NCI-H748 treated with DMSO at 0.1 percent for 48 hours (cell line): ENCODE results near the gene SPHK1.

ENCODE experiments used
- DNase-seq: peaks from one replicate; lab custom pipeline; 2025; lab: John Stamatoyannopoulos, UW

SPHK1 gene

GRCh38 chr17:76384987-76385891 is 830 bp downstream of the SPHK1 start:
- DNase-seq: no peak

GRCh38 chr17:76385892-76386786 is 1.7 kb downstream of the SPHK1 start:
- peak; percentile 28 for DNase-seq

- DNase-seq: no peak
Observed at GRCh38 chr17:76386966-76387765, 2.8 kb downstream of the SPHK1 start.

- DNase-seq: no peak
Observed at GRCh38 chr17:76388966-76389888, 4.8 kb downstream of the SPHK1 start.

GRCh38 chr17:76390003-76390421 is 5.6 kb downstream of the SPHK1 start:
- DNase-seq: no peak

- DNase-seq: no peak
Observed at GRCh38 chr17:76391200-76391715, 6.8 kb downstream of the SPHK1 start.

- no peak for DNase-seq
Observed at GRCh38 chr17:76394166-76394565, 9.8 kb downstream of the SPHK1 start.

- no peak for DNase-seq
Observed at GRCh38 chr17:76395980-76396379, 11.6 kb downstream of the SPHK1 start.

GRCh38 chr17:76397184-76397583 is 12.8 kb downstream of the SPHK1 start:
- DNase-seq: no peak

GRCh38 chr17:76397687-76398522 is 13.5 kb downstream of the SPHK1 start:
- DNase-seq: peak; percentile 16

GRCh38 chr17:76398523-76399174 is 14.2 kb downstream of the SPHK1 start:
- DNase-seq: no peak

- DNase-seq: no peak
Observed at GRCh38 chr17:76399175-76400172, 15.1 kb downstream of the SPHK1 start.

- no peak for DNase-seq
Observed at GRCh38 chr17:76402711-76403110, 18.3 kb downstream of the SPHK1 start.

- DNase-seq: no peak
Observed at GRCh38 chr17:76404256-76404655, 19.8 kb downstream of the SPHK1 start.

- DNase-seq: no peak
Observed at GRCh38 chr17:76404976-76405563, 20.7 kb downstream of the SPHK1 start.

- DNase-seq: no peak
Observed at GRCh38 chr17:76405607-76405966, 21.2 kb downstream of the SPHK1 start.

GRCh38 chr17:76405967-76406647 is 21.7 kb downstream of the SPHK1 start:
- no peak for DNase-seq
